SK-N-SH treated with all-trans-retinoic acid at 6 μM for 48 hours (cell line): ENCODE measurements around the gene KLHL3.

Source experiments
- ATAC-seq: fragments of 200-7000 bp; cut with Tn5 transposase; 3 replicates; pipeline ENCODE4 v1.9.1; 2020; ENCODE audit warnings: mild to moderate bottlenecking, moderate library complexity
- ARNTL ChIP-seq: fragments of 450-650 bp; formaldehyde crosslinking; IDR thresholded peaks from 2 replicates; pipeline ENCODE4 v1.5.0; 2020; ENCODE audit warnings: low read depth, mild to moderate bottlenecking, moderate library complexity, borderline replicate concordance
- BACH2 ChIP-seq: fragments of 250-450 bp; sonication (Bioruptor Pico); IDR thresholded peaks from 2 replicates; pipeline ENCODE4 v1.9.0; 2021; ENCODE audit warnings: mild to moderate bottlenecking, borderline replicate concordance
- CREB5 ChIP-seq: fragments of 250-450 bp; sonication (Bioruptor Pico); IDR thresholded peaks from 2 replicates; pipeline ENCODE4 v1.5.1; 2020; ENCODE audit warnings: low read depth, mild to moderate bottlenecking, moderate library complexity
- CSDC2 ChIP-seq: fragments of 250-450 bp; sonication (Bioruptor Pico); IDR thresholded peaks from 2 replicates; pipeline ENCODE4 v1.5.0; 2020; ENCODE audit warnings: mild to moderate bottlenecking, moderate library complexity
- ESRRG ChIP-seq: fragments of 250-450 bp; sonication (Bioruptor Pico); IDR thresholded peaks from 2 replicates; pipeline ENCODE4 v1.6.1; 2021; ENCODE audit warnings: mild to moderate bottlenecking
- ISL1 ChIP-seq: fragments of 250-450 bp; sonication (Bioruptor Pico); IDR thresholded peaks from 2 replicates; pipeline ENCODE4 v2.1.2; 2022; ENCODE audit warnings: mild to moderate bottlenecking, moderate library complexity
- OSR1 ChIP-seq: fragments of 250-450 bp; sonication (Bioruptor Pico); IDR thresholded peaks from 2 replicates; pipeline ENCODE4 v1.8.0; 2022; ENCODE audit warnings: moderate library complexity, mild to moderate bottlenecking, inconsistent platforms
- POU6F1 ChIP-seq: fragments of 250-450 bp; sonication (Bioruptor Pico); IDR thresholded peaks from 2 replicates; pipeline ENCODE4 v1.8.0; 2021; ENCODE audit warnings: low read depth, mild to moderate bottlenecking, moderate library complexity, borderline replicate concordance
- PPARA ChIP-seq: fragments of 250-450 bp; sonication (Bioruptor Pico); IDR thresholded peaks from 2 replicates; pipeline ENCODE4 v1.5.0; 2020; ENCODE audit warnings: mild to moderate bottlenecking, borderline replicate concordance
- RARB ChIP-seq: fragments of 250-450 bp; sonication (Bioruptor Pico); IDR thresholded peaks from 2 replicates; pipeline ENCODE4 v1.8.0; 2021; ENCODE audit warnings: mild to moderate bottlenecking, moderate library complexity
- TCF4 ChIP-seq: fragments of 250-450 bp; sonication (Bioruptor Pico); IDR thresholded peaks from 2 replicates; pipeline ENCODE4 v1.8.0; 2021; ENCODE audit warnings: mild to moderate bottlenecking, moderate library complexity, borderline replicate concordance
- TOX ChIP-seq: fragments of 250-450 bp; sonication (Bioruptor Pico); IDR thresholded peaks from 2 replicates; pipeline ENCODE4 v1.8.0; 2021; ENCODE audit warnings: mild to moderate bottlenecking, moderate library complexity, borderline replicate concordance
- ZFP3 ChIP-seq: fragments of 250-450 bp; sonication (Bioruptor Pico); IDR thresholded peaks from 2 replicates; pipeline ENCODE4 v1.5.0; 2020; ENCODE audit warnings: mild to moderate bottlenecking, moderate library complexity
- ZNF70 ChIP-seq: fragments of 450-650 bp; formaldehyde crosslinking; IDR thresholded peaks from 2 replicates; pipeline ENCODE4 v1.5.0; 2020; ENCODE audit warnings: mild to moderate bottlenecking, moderate library complexity
- ZNF8 ChIP-seq: fragments of 450-650 bp; formaldehyde crosslinking; IDR thresholded peaks from 2 replicates; pipeline ENCODE4 v1.5.0; 2020; ENCODE audit warnings: mild to moderate bottlenecking, moderate library complexity
- TF ChIP-seq, protein P1 (sequence below): fragments of 250-450 bp; sonication (Bioruptor Pico); IDR thresholded peaks from 2 replicates; pipeline ENCODE4 v1.5.0; 2020; ENCODE audit warnings: mild to moderate bottlenecking, moderate library complexity
- TF ChIP-seq, protein P2 (sequence below): fragments of 250-450 bp; sonication (Bioruptor Pico); IDR thresholded peaks from 2 replicates; pipeline ENCODE4 v1.8.0; 2020; ENCODE audit warnings: mild to moderate bottlenecking, moderate library complexity, borderline replicate concordance
- TF ChIP-seq, protein P3 (sequence below): fragments of 250-450 bp; sonication (Bioruptor Pico); IDR thresholded peaks from 2 replicates; pipeline ENCODE4 v1.5.1; 2021; ENCODE audit warnings: mild to moderate bottlenecking, moderate library complexity

KLHL3 gene

DNA sequence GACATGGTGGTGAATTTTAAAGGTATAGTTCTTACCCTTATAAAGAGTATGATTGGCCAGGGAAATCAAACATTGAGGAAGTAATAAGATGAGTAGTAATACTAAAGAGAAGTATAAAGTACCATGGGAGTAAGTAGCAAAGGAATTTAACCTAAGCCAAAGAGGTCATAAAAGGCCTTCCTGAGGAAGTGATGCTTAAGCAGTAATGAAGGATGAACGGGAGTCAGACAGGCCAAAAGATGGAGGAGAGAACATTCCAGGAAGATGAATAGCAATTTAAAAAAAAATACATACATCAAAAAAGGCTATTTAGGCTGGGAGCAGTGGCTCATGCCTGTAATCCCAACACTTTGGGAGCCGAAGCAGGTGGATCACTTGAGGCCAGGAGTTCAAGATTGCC is 29.0 kb downstream of the KLHL3 start:
- TF ChIP-seq ARNTL (no peak), PPARA (no peak), OSR1 (CRISPR knock-in tag) (no peak), ZNF8 (CRISPR knock-in tag) (no peak), CREB5 (no peak), BACH2 (CRISPR knock-in tag) (no peak), POU6F1 (CRISPR knock-in tag) (no peak)
- TF ChIP-seq, protein P1, sequence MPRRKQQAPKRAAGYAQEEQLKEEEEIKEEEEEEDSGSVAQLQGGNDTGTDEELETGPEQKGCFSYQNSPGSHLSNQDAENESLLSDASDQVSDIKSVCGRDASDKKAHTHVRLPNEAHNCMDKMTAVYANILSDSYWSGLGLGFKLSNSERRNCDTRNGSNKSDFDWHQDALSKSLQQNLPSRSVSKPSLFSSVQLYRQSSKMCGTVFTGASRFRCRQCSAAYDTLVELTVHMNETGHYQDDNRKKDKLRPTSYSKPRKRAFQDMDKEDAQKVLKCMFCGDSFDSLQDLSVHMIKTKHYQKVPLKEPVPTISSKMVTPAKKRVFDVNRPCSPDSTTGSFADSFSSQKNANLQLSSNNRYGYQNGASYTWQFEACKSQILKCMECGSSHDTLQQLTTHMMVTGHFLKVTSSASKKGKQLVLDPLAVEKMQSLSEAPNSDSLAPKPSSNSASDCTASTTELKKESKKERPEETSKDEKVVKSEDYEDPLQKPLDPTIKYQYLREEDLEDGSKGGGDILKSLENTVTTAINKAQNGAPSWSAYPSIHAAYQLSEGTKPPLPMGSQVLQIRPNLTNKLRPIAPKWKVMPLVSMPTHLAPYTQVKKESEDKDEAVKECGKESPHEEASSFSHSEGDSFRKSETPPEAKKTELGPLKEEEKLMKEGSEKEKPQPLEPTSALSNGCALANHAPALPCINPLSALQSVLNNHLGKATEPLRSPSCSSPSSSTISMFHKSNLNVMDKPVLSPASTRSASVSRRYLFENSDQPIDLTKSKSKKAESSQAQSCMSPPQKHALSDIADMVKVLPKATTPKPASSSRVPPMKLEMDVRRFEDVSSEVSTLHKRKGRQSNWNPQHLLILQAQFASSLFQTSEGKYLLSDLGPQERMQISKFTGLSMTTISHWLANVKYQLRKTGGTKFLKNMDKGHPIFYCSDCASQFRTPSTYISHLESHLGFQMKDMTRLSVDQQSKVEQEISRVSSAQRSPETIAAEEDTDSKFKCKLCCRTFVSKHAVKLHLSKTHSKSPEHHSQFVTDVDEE = no peak
- TF ChIP-seq, protein P2, sequence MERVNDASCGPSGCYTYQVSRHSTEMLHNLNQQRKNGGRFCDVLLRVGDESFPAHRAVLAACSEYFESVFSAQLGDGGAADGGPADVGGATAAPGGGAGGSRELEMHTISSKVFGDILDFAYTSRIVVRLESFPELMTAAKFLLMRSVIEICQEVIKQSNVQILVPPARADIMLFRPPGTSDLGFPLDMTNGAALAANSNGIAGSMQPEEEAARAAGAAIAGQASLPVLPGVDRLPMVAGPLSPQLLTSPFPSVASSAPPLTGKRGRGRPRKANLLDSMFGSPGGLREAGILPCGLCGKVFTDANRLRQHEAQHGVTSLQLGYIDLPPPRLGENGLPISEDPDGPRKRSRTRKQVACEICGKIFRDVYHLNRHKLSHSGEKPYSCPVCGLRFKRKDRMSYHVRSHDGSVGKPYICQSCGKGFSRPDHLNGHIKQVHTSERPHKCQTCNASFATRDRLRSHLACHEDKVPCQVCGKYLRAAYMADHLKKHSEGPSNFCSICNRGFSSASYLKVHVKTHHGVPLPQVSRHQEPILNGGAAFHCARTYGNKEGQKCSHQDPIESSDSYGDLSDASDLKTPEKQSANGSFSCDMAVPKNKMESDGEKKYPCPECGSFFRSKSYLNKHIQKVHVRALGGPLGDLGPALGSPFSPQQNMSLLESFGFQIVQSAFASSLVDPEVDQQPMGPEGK (CRISPR knock-in tag) = no peak
- TF ChIP-seq, all 23 proteins: peak for 0
- ATAC-seq = no peak

DNA sequence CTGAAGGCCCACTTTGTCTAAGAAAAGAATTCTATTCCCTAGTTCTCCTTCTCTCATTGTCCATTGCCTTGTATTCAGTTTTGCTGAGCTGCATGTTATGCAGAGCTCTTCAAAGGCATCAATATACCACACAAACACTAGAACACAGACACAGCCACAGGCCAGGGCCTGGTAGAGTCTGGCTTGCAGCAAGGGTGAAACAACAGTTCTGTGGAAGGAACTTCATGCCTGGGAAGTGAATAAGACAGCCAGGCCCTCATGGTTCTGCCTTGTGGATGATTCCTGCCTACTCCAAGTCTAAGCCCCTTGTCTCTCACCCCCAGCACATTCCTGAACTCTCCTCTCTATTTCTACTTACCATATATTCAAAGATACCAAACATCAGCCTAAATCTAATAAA is 30.8 kb downstream of the KLHL3 start:
- TF ChIP-seq ZNF8 (CRISPR knock-in tag) = no peak
- TF ChIP-seq ISL1 = no peak
- TF ChIP-seq TCF4 (CRISPR knock-in tag) = no peak
- TF ChIP-seq OSR1 (CRISPR knock-in tag) = no peak
- TF ChIP-seq CREB5 = no peak
- no peak for TF ChIP-seq TOX (CRISPR knock-in tag)
- TF ChIP-seq ESRRG (CRISPR knock-in tag) = no peak
- TF ChIP-seq, protein P3, sequence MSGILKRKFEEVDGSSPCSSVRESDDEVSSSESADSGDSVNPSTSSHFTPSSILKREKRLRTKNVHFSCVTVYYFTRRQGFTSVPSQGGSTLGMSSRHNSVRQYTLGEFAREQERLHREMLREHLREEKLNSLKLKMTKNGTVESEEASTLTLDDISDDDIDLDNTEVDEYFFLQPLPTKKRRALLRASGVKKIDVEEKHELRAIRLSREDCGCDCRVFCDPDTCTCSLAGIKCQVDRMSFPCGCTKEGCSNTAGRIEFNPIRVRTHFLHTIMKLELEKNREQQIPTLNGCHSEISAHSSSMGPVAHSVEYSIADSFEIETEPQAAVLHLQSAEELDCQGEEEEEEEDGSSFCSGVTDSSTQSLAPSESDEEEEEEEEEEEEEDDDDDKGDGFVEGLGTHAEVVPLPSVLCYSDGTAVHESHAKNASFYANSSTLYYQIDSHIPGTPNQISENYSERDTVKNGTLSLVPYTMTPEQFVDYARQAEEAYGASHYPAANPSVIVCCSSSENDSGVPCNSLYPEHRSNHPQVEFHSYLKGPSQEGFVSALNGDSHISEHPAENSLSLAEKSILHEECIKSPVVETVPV (CRISPR knock-in tag) = no peak
- TF ChIP-seq, protein P1 = no peak
- no peak for TF ChIP-seq PPARA
- TF ChIP-seq ZFP3 (CRISPR knock-in tag) = no peak
- TF ChIP-seq CSDC2 = no peak
- no peak for TF ChIP-seq ZNF70
- TF ChIP-seq RARB (CRISPR knock-in tag) = no peak
- ATAC-seq = no peak
